ENCODE measurements around the gene MXD4. TPM values are rescaled to one million over a fixed set of nuclear protein-coding genes. Genes with fewer than 3 reads are reported as not detected.
A peak's percentile ranks its signal among the peaks of the same experiment; 100 is the strongest.

MXD4 gene
- total and polyA plus RNA-seq, 12 donors = 13.9 to 245 (median 96.4) TPM

DNA sequence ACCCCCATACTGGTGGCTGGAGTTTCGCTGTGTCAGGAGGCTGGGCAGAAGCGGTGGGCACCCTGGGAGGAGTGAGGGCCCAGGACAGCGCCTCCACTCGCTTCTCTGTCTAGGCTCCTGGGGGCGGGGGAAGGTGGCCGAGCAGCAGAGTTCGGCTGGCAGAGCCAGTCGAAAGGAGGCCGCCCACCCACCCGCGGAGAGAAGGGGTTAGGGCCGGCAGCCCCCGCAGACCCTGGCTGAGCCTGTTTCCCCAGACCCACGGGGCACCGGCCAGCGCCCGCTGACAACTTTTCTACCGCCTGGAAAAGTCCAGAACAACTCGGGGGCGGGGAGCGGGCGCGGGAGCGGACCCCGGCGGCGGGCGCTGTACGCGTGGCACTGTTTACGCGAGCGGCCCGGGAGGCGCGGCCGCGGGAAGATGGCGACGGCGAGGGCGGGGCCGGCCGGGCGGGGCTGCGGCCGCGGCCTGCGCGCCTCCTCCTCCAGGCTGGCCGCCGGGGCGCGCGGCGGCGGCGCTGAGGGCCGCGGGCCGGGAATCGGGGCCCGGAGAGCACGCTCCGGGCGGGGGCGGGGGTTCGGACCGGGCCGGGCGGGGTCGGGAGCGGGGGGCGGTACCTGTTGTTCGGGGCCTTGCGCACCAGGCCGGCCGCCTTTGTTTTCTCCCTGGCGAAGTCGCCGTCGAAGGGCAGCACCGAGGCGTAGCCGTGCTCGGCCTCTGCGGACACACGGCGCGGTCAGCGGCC is 628 bp downstream of the MXD4 start:
- Histone ChIP-seq H3K4me3 (peak overlapping the region; percentile 21 to 99 (median 48)), H3K36me3 (replicated peaks in 1 of 2) (peaks cover 0 to 9% of the 10 kb centered on the region in 2 donors), H3K4me1 (replicated peaks in 1 of 2) (peaks cover 62 to 71% of the 10 kb centered on the region in 2 donors), H3K9me3 (replicated peaks in 1 of 3) (no peaks in the 10 kb centered on the region), H3K27ac (peak overlapping the region in 4 of 5 donors; percentile 62 to 98 (median 83)), H3K27me3 (no peaks in the 10 kb centered on the region)
- intact Hi-C loops (cut with DNase I) = no loop called here
- TF ChIP-seq, protein P1, sequence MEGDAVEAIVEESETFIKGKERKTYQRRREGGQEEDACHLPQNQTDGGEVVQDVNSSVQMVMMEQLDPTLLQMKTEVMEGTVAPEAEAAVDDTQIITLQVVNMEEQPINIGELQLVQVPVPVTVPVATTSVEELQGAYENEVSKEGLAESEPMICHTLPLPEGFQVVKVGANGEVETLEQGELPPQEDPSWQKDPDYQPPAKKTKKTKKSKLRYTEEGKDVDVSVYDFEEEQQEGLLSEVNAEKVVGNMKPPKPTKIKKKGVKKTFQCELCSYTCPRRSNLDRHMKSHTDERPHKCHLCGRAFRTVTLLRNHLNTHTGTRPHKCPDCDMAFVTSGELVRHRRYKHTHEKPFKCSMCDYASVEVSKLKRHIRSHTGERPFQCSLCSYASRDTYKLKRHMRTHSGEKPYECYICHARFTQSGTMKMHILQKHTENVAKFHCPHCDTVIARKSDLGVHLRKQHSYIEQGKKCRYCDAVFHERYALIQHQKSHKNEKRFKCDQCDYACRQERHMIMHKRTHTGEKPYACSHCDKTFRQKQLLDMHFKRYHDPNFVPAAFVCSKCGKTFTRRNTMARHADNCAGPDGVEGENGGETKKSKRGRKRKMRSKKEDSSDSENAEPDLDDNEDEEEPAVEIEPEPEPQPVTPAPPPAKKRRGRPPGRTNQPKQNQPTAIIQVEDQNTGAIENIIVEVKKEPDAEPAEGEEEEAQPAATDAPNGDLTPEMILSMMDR (IDR thresholded peaks at IDR 0.05) = no peak
- TF ChIP-seq POLR2A (IDR thresholded peaks at IDR 0.05) = no peak
- WGBS, 4 donors = 0 to 2% (median 0%) methylated on average over 2 to 85 of the region's 91 CpGs
- peak in 6 of 7 donors; percentile 40 to 66 (median 50) for DNase-seq

DNA sequence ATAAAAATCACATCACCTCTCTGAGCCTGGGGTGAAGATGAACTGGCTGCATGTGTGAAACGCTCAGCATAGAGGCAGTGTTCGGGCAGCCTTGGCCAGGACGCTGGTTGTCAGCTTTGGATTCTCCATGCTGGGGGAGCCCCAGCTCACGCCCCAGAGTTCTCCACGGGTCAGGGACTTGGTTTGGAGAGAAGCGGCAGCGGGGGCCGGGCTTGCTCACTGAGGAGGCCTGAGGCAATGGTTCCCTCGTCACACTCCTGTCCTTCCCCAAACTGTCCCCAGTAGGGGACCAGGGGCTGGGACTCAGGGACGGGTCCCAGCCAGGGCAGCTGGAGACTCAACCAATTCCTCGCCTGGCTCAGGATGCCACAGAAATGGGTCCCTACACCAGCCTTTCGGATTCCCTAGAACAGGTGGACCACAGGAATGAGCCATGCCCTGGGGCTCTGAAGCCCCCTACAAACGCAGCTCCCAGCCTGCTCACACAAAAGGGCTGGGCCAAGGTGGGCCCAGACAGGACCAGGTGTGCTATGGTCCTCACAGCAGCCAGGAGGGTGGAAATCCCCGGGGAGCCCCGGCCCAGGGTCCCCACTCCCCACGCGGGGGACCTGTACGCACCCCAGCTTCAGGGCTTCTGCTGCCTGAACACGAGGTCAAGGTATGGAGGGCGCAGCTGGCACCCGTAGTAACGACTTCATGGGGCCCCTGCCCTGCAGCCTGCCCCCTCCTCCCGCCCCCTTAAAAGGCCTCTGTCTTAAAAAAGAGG is 1.4 kb downstream of the MXD4 start:
- 12 to 34% (median 14%) methylated on average over 6 to 23 of the region's 23 CpGs; no CpG with 5 or more reads in 1 of the 4 donors for WGBS, 4 donors
- DNase-seq = peak in 6 of 7 donors; percentile 35 to 64 (median 46)
- Histone ChIP-seq H3K9me3 (replicated peaks in 1 of 3) (no peaks in the 10 kb centered on the region), H3K36me3 (replicated peaks in 1 of 2) (peaks cover 0 to 9% of the 10 kb centered on the region in 2 donors), H3K27me3 (no peaks in the 10 kb centered on the region), H3K4me3 (peak overlapping the region; percentile 21 to 99 (median 48)), H3K27ac (peak overlapping the region in 2 of 5 donors; percentile 85 to 98), H3K4me1 (replicated peaks in 1 of 2) (peaks cover 62 to 71% of the 10 kb centered on the region in 2 donors)
- TF ChIP-seq, protein P1 (IDR thresholded peaks at IDR 0.05) = no peak
- TF ChIP-seq POLR2A (IDR thresholded peaks at IDR 0.05) = no peak
- intact Hi-C loops (cut with DNase I) = no loop called here

DNA sequence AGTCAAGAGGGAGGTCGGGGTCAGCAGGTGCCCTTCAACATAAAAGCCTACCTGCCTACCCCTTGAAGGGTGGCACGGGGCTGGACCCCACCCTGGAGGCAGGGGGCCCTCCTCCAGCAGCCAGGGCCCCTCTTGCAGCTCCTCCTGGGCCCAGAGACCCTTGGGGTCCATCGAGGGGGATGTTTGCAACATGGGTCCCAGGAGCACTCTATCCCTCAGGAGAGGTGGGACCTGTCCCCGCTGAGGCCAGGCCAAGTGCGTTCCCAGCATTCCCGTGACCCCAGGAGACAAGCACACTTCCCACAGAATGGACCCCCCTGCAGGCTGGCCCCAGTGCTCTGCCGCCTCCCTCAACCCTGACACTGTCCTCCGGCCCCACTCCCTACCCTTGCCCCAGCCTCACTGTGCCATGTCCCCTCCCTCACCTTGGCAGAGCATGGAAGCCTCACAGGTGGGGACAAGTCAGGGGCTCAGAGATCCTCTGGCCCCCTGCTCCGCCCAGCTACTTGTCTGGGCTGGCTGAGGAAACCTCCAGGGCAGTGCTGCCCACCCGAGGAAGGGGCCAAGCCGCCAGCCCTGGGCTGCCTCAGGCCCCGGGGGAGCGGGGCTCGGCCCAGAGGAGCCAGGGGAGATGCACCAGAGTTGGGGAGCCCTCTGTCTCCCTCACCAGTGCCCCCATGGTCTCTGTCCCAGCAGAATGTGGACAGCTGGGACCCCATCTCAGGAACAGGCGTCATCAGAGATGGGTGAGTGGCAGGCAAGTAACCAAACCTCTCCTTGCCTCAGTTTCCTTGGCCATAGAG is 2.2 kb downstream of the MXD4 start:
- Histone ChIP-seq H3K27me3 (no peaks in the 10 kb centered on the region), H3K9me3 (replicated peaks in 1 of 3) (no peaks in the 10 kb centered on the region), H3K36me3 (replicated peaks in 1 of 2) (peaks cover 0 to 14% of the 10 kb centered on the region in 2 donors), H3K4me1 (replicated peaks in 1 of 2) (peaks cover 61 to 72% of the 10 kb centered on the region in 2 donors), H3K4me3 (peak overlapping the region in 1 of 4 donors; percentile 99), H3K27ac (peak overlapping the region in 4 of 5 donors; percentile 35 to 98 (median 62))
- DNase-seq = peak in 6 of 7 donors; percentile 0 to 49 (median 17)
- intact Hi-C loops (cut with DNase I) = no loop called here
- 60 to 72% (median 68%) methylated on average over 4 to 15 of the region's 15 CpGs for WGBS, 4 donors
- TF ChIP-seq, protein P1 (IDR thresholded peaks at IDR 0.05) = no peak
- TF ChIP-seq POLR2A (IDR thresholded peaks at IDR 0.05) = no peak

Measured in adrenal gland (tissue), 12 donors.